GM19463 (cell line): ENCODE results near the gene MED23.

Experiments
- ATAC-seq: cut with Tn5 transposase; IDR thresholded peaks from one replicate; pipeline ENCODE4 v1.9.1; 2021; ENCODE audit warnings: mild to moderate bottlenecking, moderate library complexity; ENCODE audit not compliant: unreplicated experiment

The MED23 gene

GRCh38 chr6:131627724-131628682, at the start of gene MED23:
Gene MED23 (minus strand): TSS chr6:131628242. CDS start chr6:131628049, 193 bp downstream.
- peak; percentile 95 for ATAC-seq

DNA sequence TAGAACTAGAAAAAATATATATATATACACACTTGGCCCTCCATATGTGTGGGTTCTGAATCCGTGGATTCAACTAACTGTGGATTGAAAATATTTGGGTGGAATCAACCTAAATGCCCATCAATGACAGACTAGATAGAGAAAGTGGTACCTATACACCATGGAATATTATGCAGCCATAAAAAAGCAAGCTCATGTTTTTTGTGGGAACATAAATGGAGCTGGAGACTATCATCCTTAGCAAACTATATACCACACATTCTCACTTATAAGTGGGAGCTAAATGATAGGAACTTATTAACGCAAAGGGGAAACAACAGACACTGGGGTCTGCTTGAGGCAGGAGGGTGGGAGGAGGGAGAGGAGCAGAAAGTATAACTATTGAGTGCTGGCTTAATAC, 45.1 kb upstream of the MED23 start:
- ATAC-seq, result no peak

- ATAC-seq, result no peak
These were observed 41.8 kb upstream of the MED23 start for GRCh38 chr6:131669891-131670290.

- ATAC-seq, result no peak
These were observed 35.6 kb upstream of the MED23 start for GRCh38 chr6:131663578-131664165.

DNA sequence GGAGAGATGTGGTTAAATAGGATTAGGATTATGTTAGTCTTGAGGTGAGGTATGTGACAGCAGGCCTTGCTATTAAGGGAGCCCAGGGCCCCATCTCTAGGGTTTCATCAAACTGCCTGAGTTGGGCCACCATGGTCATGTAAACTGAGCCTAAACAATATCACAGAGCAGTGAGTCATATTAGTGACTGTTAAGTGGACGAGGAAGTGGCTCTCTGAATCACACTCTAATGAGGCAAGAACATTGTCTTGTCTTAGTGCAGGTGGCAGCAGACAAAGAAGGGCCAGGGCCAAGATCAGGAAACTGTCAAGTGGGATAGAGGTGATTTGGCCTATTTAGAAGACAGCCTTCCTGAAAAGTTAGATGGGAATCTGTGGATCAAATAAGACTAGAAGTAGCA, 32.2 kb upstream of the MED23 start:
- ATAC-seq, result no peak

DNA sequence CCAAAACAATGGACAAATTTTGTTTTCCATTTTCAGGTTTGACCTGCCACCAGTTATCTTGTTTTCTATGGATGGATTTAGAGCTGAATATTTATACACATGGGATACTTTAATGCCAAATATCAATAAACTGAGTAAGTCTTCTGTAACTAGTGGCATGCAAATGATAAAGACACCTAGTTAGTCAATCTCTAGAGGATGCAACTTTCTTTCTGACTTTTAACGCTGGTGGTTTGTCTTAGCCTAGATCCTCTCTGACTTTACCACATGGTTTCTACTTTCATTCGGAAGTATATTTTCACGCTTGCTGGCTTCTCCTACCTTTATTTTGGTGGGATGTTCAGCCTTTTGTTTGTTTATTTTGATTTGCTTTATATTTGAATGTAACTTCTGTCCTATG, 30.2 kb upstream of the MED23 start:
- ATAC-seq, result no peak

GRCh38 chr6:131657630-131658111, 29.6 kb upstream of the MED23 start:
- no peak for ATAC-seq

- ATAC-seq, result no peak
These were observed 29.2 kb upstream of the MED23 start for GRCh38 chr6:131657222-131657621.

- ATAC-seq, result no peak
These were observed 28.6 kb upstream of the MED23 start for GRCh38 chr6:131656667-131657066.

GRCh38 chr6:131655951-131656350, 27.9 kb upstream of the MED23 start:
- ATAC-seq, result no peak

DNA sequence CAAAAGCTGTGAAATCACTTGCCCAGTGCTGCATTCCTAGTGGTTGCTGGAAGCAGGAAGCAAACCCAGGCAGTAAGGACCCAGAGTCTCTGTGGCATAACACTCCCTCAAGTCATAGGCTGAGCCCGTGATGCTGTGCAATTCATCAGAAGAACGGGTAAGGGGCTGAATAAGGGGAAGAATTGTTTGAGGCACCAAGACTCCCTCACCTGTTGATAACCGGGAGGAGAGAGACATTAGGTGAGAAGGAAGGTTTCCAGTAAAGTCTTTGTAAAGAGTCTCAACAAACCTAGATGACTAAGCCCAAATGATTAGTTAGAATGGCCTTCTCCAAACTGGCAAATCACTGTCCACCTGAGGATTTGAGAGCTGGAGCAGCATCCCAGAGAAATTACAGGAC, 27.3 kb upstream of the MED23 start:
- no peak for ATAC-seq

DNA sequence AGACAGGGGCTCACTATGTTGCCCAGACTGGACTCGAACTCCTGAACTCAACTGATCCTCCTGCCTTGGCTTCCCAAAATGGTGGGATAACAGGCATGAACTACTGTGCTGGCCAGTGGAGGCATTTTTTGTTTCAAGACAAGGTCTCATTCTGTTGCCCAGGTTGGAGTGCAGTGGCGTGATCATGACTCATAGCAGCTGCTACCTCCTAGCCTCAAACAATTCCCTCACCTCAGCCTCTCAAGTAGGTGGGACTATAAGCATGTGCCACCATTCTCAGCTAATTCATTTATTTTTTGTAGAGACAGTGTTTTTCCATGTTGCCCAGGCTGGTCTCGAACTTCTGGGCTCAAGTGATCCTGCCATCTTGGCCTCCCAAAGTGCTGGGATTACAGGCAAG, 26.3 kb upstream of the MED23 start:
- no peak for ATAC-seq

DNA sequence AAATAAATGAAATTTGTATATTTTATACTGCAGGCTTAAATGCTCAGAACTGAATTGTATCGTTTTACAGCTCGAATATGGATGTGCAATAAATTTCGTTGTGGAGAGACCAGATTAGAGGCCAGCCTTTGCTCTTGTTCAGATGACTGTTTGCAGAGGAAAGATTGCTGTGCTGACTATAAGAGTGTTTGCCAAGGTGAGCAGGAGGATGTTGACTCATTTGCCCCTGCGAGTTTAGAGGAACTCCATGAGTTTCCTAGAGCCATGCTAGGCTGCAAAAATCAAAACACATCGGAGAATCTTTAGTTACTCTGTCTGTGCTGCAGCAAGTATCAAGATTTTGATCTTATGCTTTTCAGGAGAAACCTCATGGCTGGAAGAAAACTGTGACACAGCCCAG, 24.4 kb upstream of the MED23 start:
- no peak for ATAC-seq

- ATAC-seq, result no peak
These were observed 23.7 kb upstream of the MED23 start for GRCh38 chr6:131651782-131652181.

DNA sequence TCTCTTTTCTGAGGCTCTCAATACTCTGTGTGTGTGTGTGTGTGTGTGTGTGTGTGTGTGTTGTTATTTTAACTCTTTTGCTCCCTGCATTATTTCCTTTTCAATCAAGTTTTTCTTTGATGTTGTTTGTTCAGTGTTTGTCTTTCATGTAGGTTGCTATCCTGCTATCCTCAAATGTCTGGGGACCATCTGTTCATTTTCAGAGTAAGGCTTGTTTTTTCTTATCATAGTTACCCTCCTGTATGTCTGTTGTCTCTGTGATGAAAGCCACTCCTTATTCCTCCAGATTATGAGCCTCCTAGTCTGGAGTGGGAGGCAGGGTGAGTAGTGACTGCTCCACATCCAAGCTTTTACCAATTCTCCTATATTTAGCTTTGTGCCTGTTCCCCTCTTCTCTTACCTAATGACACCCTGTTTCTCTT, 18.2 kb upstream of the MED23 start:
- ATAC-seq, result no peak

- no peak for ATAC-seq
These were observed 17.8 kb upstream of the MED23 start for GRCh38 chr6:131645846-131646245.

GRCh38 chr6:131644921-131645320, 16.9 kb upstream of the MED23 start:
- ATAC-seq, result no peak

DNA sequence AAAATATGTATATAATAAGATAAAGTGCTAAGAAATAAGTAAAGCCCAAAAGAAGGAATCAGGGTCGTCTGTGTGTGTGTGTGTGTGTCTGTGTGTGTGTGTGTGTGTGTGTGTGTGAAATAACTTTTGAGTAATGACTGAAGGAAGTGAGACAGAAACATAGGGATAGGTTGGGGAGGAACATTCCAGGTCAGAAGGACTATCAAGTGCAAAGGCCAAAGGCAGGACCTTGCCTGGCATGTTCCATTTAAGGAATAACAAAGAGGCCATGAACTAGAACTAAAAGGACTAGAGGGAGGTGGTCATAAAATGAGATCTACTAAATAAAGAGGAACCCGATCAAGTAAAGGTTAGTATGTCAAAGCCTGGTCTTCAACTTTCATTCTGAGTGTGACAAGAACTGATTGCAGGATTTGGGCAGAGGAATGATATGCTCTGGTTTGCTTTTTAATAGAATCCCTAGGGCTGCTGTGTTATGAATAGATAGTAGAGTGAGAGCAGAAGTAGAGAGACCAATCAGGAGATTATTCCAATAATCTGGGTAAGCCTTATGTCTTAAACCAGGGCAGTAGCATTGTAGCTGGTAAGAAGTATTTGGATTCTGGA, 15.9 kb upstream of the MED23 start:
- ATAC-seq, result no peak

DNA sequence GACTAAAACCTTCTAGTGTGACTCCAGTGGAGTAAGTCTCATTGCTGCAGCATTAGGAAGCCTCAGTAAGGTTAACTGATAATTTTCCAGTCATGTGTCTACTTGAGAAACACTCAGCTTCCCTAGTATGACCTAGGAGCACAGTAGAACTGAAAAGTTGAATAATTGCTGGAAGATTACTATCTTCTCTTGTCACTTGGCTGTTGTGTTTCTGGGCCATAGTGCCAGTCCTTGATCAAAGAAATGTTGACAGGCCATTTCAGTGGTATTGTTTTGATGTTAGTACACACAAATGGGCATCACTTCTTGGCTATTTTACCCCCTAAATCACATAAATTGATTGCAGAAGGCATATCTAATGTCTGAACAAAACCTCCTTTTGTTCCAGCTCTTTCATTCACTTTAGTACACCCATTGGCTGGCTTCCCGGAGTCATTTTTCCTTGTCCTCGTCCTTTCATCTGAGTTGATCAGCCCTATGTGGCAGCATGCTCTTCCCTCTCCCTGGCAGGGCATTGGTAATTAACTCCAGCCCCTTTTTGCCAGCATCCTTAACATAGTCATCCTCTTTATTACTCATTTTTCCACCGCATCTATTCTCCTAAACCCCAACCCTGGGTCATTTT, 15.1 kb upstream of the MED23 start:
- ATAC-seq, result no peak

DNA sequence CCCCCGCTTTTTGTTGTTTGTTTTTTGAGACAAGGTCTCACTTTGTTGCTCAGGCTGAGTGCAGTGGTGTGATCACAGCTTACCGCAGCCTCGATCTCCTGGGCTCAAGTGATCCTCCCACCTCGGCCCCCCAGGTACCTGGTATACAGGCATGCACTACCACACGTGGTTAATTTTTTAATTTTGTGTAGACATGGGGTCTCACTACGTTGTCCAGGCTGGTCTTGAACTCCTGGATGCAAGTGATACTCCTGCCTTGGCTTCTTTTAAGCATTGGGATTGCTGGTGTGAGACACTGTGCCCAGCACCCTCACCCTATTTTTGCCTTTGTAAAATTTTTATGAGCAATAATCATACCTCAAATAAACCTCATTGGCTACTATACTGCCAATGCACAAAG, 14.5 kb upstream of the MED23 start:
- no peak for ATAC-seq

DNA sequence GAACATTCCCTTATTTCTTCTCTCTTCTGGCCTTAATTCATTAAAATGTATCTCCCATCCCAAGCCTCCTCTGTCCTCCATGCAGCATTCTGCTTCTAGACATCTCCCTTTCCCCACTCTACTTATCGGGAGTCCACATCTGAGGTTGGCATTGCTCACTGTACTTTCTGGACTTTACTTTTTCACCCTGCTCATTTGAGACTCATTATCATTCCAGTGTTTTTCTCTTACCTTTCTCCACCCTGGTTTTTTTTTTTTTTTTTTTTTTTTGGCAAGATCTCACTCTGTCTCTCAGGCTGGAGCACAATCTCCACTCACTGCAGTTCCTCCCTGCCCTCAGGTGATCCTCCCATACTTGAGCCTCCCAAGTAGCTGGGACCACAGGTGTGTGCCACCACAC, 13.5 kb upstream of the MED23 start:
- ATAC-seq, result no peak
